Non-pigmented ciliary epithelial cell (primary cell): ENCODE measurements around the gene RBM42.
"Not testable (repeated sequence)": the region's sequence is repeated elsewhere in the genome, so short reads cannot be mapped to it uniquely, and the experiment has no call there.

Experiments
- DNase-seq: peaks from one replicate; pipeline ENCODE4 v3.0.0-alpha.2; 2010; ENCODE audit warnings: low read depth

Gene RBM42, protein sequence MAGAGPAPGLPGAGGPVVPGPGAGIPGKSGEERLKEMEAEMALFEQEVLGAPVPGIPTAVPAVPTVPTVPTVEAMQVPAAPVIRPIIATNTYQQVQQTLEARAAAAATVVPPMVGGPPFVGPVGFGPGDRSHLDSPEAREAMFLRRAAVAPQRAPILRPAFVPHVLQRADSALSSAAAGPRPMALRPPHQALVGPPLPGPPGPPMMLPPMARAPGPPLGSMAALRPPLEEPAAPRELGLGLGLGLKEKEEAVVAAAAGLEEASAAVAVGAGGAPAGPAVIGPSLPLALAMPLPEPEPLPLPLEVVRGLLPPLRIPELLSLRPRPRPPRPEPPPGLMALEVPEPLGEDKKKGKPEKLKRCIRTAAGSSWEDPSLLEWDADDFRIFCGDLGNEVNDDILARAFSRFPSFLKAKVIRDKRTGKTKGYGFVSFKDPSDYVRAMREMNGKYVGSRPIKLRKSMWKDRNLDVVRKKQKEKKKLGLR

DNA sequence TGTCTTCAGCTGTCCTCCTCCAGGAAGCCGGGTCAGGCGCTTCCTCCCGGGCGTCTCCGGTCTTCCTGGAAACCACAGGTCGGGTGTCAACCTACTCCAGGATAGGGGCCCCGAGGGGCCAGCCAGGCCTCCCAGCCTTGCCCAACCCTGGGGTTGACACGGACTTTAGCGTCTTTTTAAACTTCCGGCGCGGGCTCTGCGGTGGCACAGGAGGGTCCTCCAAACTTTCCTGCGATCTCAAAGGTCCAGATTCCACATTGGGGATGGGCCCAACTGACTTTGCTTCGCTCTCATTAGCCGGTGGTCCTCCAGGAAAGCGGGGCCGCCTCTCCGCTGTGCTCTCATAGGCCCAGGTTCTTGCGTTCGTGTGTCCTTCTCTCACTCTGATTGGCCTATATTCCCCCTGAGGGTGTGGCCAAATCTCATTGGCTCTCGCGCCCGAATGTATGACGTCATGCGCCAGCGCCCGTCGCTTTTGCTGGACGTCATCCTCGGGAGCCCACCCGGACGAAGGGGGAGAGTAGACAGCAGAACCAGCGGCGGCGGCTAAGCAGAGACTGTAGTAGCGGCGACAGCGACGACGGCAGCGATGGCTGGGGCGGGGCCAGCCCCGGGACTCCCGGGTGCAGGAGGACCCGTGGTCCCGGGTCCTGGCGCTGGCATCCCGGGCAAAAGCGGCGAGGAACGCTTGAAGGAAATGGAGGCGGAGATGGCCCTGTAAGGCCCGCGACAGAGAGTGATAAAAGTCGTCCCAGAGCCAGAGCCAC is at the start of gene RBM42:
TSS of gene RBM42 (plus strand) at position 472 of the 767 bp plus-strand sequence. CDS start at position 590, 118 bp downstream.
- peak; percentile 93 for DNase-seq

DNA sequence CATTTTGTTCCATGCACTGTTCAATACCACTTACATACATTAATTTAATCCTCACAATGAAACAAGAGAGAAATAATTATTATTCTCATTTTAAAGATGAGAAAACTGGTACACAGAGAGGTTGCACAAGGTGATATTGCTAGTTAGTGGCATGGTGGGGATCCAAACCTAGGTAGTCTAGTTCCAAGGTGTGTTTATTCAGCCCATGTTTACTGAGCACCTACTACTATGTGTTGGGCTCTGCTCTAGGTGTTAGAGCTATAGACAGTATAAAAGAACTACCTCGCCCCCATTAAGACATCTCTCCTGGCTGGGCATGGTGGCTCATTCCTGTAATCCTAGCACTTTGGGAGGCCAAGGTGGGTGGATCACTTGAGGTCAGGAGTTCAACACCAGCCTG is 46.1 kb upstream of the RBM42 start:
- DNase-seq, result no peak

GRCh38 chr19:35585848-35586247 is 43.0 kb upstream of the RBM42 start, which contains the start of gene PMIS2:
PMIS2 (plus strand) TSS chr19:35586173; CDS start chr19:35586260, 87 bp downstream.
- no peak for DNase-seq

DNA sequence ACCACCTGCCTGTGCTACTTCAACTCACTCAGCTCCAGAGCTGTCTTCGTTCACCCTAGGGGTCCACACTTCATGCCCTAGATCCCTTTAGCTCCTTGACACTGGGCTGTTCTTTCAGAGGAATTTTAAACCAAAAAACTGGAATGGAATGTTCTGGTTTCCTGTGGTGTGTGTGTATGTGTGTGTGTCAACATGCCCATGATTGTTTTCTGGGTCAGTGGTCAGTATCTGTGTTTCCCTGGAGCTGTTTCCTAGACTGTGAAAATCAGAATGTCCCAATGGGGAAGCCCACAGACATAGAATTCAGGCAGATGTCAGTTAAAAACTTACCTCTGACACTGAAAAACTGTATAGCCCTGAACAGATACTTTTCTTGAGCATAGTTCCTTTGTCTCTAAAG is 41.5 kb upstream of the RBM42 start:
- DNase-seq, result no peak

DNA sequence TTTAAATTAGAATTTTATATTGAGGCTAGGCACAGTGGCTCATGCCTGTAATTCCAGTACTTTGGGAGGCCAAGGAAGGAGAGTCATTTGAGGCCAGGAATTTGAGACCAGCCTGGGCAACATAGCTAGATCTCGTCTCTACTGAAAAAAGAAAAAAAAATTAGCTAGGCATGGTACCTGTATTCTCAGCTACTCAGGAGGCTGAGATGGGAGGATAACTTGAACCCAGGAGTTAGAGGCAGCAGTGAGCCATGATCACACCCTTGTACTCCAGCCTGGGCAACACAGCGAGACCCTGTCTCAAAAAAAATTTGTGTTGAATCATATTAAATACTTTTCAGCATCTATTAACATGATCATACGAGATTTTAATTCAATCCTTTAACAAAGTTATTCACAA is 38.0 kb upstream of the RBM42 start:
- DNase-seq, result no peak

DNA sequence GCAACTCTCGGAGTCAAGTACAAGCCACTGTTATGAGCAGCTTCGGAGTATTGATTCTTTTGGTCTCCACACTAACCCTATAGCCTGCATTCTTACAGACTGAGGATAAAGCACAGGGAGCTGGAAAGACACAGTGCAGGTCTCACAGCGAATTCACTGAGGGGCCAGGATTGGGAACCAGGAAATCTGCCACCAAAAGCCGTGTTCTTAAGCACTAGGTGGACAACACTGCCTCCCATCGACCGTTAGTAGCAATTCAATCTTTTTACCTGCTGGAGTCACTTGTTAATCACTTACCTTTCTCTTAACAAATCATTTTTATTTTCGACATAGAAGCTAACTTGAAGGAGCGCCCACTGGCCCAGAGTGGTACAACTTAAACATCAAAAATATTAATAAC is 36.6 kb upstream of the RBM42 start:
- DNase-seq, result no peak

- DNase-seq, result not testable (repeated sequence)
Observed at GRCh38 chr19:35595026-35595425, 33.8 kb upstream of the RBM42 start.

DNA sequence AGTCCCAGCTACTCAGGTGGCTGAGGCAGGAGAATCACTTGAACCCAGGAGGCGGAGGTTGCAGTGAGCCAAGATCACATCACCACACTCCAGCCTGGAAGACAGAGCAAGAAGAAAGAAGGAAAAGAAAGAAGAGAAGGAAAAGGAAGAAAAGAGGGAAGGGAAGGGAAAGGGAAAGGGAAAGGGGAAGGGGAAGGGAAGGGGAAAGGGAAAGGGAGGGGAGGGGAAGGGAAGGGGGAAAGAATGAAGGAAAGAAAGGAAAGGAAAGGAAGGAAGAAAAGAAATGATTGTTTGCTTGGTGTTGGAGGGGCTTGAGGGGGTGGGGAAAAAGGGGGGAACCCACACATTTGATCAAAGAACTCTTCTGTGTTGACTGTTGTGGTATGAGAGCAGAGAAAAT is 32.9 kb upstream of the RBM42 start:
- DNase-seq, result no peak

GRCh38 chr19:35596366-35596999 is 32.4 kb upstream of the RBM42 start:
- no peak for DNase-seq

- no peak for DNase-seq
Observed at GRCh38 chr19:35601971-35602370, 26.9 kb upstream of the RBM42 start.

DNA sequence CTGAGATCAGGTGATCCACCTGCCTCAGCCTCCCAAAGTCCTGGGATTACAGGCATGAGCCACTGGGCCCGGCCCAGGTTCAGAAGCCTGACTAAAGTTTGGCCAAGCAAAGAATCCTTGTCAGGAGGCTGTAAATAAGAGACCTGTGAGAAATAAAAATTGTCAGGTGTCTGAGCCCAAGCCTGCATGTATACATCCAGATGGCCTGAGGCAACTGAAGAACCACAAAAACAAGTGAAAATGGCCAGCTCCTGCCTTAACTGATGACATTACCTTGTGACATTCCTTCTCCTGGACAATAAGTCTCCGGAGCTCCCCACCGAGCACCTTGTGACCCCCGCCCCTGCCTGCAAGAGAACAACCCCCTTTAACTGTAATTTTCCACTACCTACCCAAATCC is 24.4 kb upstream of the RBM42 start:
- DNase-seq, result not testable (repeated sequence)

DNA sequence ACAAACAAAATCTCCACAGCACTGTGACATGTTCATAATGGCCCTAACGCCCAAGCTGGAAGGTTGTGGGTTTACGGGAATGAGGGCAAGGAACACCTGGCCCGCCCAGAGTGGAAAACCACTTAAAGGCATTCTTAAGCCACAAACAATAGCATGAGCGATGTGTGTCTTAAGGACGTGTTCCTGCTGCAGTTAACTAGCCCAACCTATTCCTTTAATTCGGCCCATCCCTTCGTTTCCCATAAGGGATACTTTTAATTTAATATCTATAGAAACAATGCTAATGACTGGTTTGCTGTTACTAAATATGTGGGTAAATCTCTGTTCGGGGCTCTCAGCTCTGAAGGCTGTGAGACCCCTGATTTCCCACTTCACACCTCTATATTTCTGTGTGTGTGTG is 21.7 kb upstream of the RBM42 start:
- DNase-seq, result not testable (repeated sequence)

- no peak for DNase-seq
Observed at GRCh38 chr19:35607661-35608060, 21.2 kb upstream of the RBM42 start.

DNA sequence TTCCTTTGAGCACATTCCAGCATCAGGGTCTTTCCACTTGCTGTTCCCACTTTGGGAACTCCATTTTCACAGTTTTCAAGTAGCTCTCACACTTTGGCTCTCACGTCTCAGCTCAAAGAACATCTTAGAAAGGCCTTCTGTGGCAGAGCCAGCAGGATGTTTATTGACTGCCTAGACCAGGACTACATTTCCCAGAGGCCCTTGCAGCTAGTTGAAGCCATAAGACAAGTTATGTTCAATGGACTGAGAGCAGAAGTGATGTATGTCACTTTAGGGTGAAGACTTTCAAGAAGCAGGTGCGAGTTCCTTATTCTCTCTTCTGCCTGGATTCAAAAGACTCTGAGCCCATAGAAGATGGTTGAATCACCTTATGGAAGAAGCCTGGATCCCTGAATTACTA is 20.6 kb upstream of the RBM42 start:
- DNase-seq, result no peak

DNA sequence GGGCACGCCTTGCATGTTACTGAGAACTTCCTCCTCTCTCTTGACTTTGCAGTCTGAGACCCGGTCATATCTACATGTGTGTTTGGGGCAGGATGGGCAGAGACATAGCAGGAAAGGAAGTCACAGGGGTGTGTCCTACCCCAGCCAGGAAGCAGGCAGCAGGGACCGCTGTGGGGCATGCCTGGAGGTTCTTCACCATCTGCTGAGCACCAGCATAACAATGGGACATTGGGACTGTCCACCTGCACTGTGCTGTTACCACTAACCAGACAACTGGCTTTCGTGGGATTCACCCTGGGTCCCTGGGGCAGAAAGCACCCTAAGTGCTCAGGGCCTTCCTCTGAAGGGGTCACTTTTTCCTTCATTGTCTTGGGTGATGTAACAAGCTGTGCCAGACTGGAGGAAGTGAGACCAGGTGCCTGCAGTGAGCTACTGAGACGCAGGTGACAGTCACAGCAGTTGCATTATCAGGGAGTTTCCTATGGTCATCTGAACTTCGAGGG is 18.9 kb upstream of the RBM42 start:
- DNase-seq, result no peak

DNA sequence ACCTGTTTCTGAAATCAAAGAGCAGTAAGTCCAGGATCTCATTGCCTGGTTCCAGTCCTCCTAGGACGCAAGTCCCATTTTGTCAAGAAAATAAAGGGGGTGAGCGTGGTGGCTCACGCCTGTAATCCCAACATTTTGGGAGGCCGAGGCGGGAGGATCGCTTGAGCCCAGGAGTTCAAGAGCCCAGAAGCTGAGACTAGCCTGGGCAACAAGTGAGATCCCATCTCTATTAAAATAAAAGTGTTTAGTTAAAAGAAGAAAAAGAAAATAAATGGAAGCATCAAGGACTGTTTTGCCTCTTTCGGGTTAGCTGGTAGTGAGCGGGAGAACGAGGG is 16.6 kb upstream of the RBM42 start:
- no peak for DNase-seq

DNA sequence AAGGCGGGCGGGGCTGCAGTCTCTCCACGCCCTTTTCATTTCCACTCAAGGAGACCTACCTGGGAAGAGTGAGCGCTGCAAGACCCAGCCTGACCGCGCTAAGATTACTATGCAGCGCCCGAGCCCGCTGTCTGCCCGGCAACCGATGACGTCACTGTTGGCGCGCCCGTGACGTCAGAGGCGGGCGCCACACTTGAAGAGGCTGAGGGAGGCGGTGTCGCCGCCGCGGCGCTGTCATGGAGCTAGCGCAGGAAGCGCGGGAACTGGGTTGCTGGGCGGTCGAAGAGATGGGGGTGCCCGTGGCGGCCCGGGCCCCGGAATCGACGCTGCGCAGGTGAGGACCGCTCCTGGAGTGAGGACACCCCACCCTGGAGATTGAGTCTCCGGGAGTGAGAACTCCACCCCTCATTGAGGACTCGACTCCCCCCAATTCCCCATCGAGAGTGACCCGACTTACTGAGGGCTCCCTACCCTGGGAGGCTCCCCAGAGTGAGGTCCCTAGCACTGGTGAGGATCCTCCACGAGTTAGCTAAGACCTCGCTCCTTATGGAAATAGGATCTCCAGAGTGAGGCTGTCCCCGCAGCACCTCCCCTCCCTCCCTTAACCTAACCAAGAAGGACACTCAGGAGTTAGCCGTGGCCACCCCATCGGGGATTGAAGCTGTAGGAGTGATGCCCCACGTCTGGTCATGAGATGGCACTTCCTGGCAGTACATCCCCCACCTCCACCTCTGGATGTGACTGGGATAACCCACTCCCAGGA is 16.1 kb upstream of the RBM42 start, which contains the start of gene HAUS5:
TSS of gene HAUS5 (plus strand) at position 177 of the 763 bp plus-strand sequence. CDS start at position 237, 60 bp downstream.
- DNase-seq, result peak; percentile 38

DNA sequence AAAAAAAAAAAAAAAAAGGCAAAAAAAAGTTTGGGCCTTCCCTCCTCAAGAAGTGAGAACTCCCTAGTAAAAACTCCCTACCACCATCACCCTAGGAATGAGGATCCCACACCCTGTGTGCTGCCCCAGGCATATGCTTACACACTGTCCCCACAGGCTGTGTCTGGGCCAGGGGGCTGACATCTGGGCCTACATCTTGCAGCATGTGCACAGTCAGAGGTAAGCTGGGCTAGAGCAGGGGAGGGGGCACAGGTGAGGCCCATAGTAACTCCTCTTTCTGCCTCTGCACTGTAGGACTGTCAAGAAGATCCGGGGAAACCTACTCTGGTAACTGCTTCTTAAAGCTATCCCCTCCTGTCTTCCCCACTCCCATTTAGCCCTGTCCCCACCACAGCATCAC is 15.3 kb upstream of the RBM42 start:
- DNase-seq, result no peak

DNA sequence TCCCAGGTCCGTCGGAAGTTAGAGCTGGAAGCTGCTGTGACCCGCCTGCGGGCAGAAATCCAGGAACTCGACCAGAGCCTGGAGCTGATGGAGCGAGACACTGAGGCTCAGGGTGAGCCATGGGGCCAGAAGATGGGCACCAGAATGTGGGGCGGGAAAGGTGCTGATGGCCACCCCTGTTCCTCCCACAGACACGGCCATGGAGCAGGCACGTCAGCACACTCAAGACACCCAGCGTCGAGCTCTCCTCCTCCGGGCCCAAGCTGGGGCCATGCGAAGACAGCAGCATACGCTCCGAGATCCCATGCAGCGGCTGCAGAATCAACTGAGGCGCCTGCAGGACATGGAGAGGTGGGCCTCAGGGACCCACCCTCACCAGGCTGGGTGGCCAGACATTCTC is 13.8 kb upstream of the RBM42 start:
- no peak for DNase-seq

GRCh38 chr19:35618857-35619256 is 10.0 kb upstream of the RBM42 start:
- DNase-seq, result no peak

- DNase-seq, result no peak
Observed at GRCh38 chr19:35619290-35619923, 9.4 kb upstream of the RBM42 start.
